GM06990 (cell line): ENCODE data around the gene PLXNA4.

ENCODE experiments used
- DNase-seq: peaks from one replicate; pipeline ENCODE4 v3.0.0-alpha.2; 2011; ENCODE audit not compliant: insufficient read length; ENCODE audit errors: extremely low read depth
- H3K27me3 ChIP-seq: replicated peaks from 2 replicates; pipeline ENCODE4 v1.6.0; 2011; ENCODE audit warnings: low read length; ENCODE audit not compliant: control insufficient read depth, insufficient read depth
- H3K36me3 ChIP-seq: 2 replicates; pipeline ENCODE4 v1.5.1; 2011; ENCODE audit warnings: low read length; ENCODE audit not compliant: control insufficient read depth, insufficient read depth
- H3K4me3 ChIP-seq: replicated peaks from 2 replicates; pipeline ENCODE4 v1.5.1; 2011; ENCODE audit warnings: low read depth, mild to moderate bottlenecking, control low read depth, low read length
- TF ChIP-seq, protein P1 (sequence below): IDR thresholded peaks from 2 replicates; pipeline ENCODE4 v1.5.1; 2011; ENCODE audit warnings: low read length, control low read depth, mild to moderate bottlenecking, inconsistent platforms; ENCODE audit not compliant: insufficient read depth, poor library complexity, severe bottlenecking

PLXNA4 gene

GRCh38 chr7:132328047-132328620, 248.1 kb downstream of the PLXNA4 start:
- H3K36me3 ChIP-seq = no peaks in the 10 kb centered on the region
- peaks cover 1% of the 10 kb centered on the region for H3K27me3 ChIP-seq
- DNase-seq = no peak
- TF ChIP-seq, protein P1, sequence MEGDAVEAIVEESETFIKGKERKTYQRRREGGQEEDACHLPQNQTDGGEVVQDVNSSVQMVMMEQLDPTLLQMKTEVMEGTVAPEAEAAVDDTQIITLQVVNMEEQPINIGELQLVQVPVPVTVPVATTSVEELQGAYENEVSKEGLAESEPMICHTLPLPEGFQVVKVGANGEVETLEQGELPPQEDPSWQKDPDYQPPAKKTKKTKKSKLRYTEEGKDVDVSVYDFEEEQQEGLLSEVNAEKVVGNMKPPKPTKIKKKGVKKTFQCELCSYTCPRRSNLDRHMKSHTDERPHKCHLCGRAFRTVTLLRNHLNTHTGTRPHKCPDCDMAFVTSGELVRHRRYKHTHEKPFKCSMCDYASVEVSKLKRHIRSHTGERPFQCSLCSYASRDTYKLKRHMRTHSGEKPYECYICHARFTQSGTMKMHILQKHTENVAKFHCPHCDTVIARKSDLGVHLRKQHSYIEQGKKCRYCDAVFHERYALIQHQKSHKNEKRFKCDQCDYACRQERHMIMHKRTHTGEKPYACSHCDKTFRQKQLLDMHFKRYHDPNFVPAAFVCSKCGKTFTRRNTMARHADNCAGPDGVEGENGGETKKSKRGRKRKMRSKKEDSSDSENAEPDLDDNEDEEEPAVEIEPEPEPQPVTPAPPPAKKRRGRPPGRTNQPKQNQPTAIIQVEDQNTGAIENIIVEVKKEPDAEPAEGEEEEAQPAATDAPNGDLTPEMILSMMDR = no peak
- H3K4me3 ChIP-seq = no peak overlapping the region

GRCh38 chr7:132326878-132327589, 249.2 kb downstream of the PLXNA4 start:
- peaks cover 1% of the 10 kb centered on the region for H3K27me3 ChIP-seq
- no peak for DNase-seq
- TF ChIP-seq, protein P1 = no peak
- no peaks in the 10 kb centered on the region for H3K36me3 ChIP-seq
- no peak overlapping the region for H3K4me3 ChIP-seq

DNA sequence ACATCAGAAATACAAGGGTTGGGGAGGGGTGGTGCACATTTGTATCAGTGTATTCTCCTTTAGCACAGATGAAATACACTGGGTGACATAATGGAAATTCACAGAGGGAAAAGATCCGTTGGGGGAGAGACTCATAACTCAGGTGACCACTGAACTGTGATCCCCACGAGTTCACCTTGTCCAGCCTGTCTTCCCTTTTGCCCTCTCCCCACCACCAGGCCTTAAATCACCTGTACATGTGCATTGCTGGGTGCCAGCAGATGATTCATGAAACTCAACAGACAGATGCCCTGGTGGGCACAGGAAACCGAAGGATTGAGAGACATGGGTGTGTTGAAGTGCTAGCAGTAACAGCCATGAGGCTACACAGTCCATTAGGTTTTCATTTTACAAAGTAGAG, 253.3 kb downstream of the PLXNA4 start:
- no peak for DNase-seq
- TF ChIP-seq, protein P1 = no peak
- H3K36me3 ChIP-seq = no peaks in the 10 kb centered on the region
- peaks cover 6% of the 10 kb centered on the region for H3K27me3 ChIP-seq
- no peak overlapping the region for H3K4me3 ChIP-seq

DNA sequence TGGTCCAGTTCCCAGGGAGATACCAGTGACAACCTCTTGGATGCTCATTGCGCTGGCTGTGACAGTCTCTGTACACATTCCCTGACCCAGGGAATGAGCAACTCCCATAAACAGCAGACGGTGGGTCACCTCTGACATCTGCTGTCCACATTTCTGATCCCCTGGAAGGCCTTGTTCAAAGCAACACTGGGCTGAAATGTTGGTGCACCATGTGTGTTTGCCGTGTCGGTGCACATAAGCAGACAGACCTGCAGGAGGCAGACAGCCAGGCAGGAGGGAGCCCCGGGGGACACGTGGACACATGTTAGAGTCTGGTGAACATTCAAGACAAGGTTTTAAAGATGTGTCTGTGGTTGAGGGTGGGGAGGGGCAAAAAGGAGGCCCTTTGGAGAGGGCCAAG, 254.9 kb downstream of the PLXNA4 start:
- no peak for DNase-seq
- TF ChIP-seq, protein P1 = no peak
- H3K36me3 ChIP-seq = no peaks in the 10 kb centered on the region
- H3K4me3 ChIP-seq = no peak overlapping the region
- H3K27me3 ChIP-seq = peaks cover 6% of the 10 kb centered on the region

- Histone ChIP-seq H3K36me3 (no peaks in the 10 kb centered on the region), H3K4me3 (no peak overlapping the region)
- TF ChIP-seq, protein P1 = no peak
These were observed 256.8 kb downstream of the PLXNA4 start for GRCh38 chr7:132319481-132319880.

More at GRCh38 chr7:132319481-132319880, 256.8 kb downstream of the PLXNA4 start:
- H3K27me3 ChIP-seq = peaks cover 5% of the 10 kb centered on the region
- DNase-seq = no peak
